Lower leg skin (tissue), 4 donors: ENCODE measurements around the gene MINDY4. TPM values are rescaled to one million over a fixed set of nuclear protein-coding genes. Genes with fewer than 3 reads are reported as not detected.

ENCODE experiments used
- DNase-seq, 2 donors: peaks; one replicate each; pipeline ENCODE4 v3.0.0-alpha.2; 2019; ENCODE audit warnings: low spot score in 2 of 2
- H3K4me3 ChIP-seq: fragments of 200-600 bp; sonication (generic); 2 replicates; pipeline ENCODE4 v1.5.1; 2017; ENCODE audit warnings: mild to moderate bottlenecking, low read depth; ENCODE audit not compliant: poor library complexity, severe bottlenecking
- POLR2A ChIP-seq, 2 donors: fragments of 450-650 bp; IDR thresholded peaks; one replicate each; pipeline ENCODE4 v1.6.1; 2016 to 2017; ENCODE audit warnings: antibody characterized with exemption in 2 of 2, mild to moderate bottlenecking in 1 of 2, moderate library complexity in 1 of 2
- WGBS, 2 donors: methylation state at CpG; one replicate each; pipeline ENCODE4 v1.1.5; 2018; 5-methylcytosine and 5-hydroxymethylcytosine counted together
- intact Hi-C: fragments of 100-400 bp; cut with DNase I; formaldehyde crosslinking; loops from one replicate; pipeline ENCODE4 v1.15.0; 2023; ENCODE audit warnings: low total_unique reads
- total RNA-seq, 4 donors: library from RNA; depleted of rRNA; stranded (reverse); fragments of >200 nt; gene quantifications; one replicate each; pipeline ENCODE4 v1.1.0, GENCODE V29; 2016
- TF ChIP-seq, protein P1 (sequence below), 3 donors: fragments of 450-650 bp; IDR thresholded peaks; one replicate each; pipeline ENCODE4 v1.5.1; 2016; ENCODE audit warnings: antibody characterized with exemption in 3 of 3, mild to moderate bottlenecking in 3 of 3, moderate library complexity in 2 of 3

The MINDY4 gene
- total RNA-seq, 4 donors from 2014 or later, result 4.0 to 4.7 (median 4.4) TPM

DNA sequence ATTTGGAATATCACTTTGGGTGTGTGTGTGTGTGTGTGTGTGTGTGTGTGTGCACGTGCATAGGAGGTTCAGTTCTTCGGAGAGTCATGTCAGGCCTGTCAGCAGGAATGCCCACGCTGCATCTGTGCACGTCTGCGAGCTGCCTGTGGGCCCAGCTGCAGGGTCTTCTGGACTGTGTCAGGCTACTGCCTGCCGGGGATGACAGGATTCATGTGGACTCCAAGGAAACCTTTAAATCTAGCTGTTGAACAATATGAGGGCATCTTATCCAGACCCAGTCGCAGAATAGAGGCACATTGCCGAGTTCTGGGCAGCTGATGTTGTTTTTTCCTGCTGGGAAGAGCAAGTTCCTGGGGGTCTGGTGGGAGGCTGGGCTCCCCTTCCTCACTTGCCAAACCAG lies 159.4 kb downstream of the MINDY4 start:
- 68 to 75% methylated on average over 8 of the region's 8 CpGs for whole genome bisulfite sequencing, 2 donors
- intact Hi-C loops, result no loop called here
- TF ChIP-seq, protein P1, sequence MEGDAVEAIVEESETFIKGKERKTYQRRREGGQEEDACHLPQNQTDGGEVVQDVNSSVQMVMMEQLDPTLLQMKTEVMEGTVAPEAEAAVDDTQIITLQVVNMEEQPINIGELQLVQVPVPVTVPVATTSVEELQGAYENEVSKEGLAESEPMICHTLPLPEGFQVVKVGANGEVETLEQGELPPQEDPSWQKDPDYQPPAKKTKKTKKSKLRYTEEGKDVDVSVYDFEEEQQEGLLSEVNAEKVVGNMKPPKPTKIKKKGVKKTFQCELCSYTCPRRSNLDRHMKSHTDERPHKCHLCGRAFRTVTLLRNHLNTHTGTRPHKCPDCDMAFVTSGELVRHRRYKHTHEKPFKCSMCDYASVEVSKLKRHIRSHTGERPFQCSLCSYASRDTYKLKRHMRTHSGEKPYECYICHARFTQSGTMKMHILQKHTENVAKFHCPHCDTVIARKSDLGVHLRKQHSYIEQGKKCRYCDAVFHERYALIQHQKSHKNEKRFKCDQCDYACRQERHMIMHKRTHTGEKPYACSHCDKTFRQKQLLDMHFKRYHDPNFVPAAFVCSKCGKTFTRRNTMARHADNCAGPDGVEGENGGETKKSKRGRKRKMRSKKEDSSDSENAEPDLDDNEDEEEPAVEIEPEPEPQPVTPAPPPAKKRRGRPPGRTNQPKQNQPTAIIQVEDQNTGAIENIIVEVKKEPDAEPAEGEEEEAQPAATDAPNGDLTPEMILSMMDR (IDR thresholded peaks at IDR 0.05), result no peak
- TF ChIP-seq POLR2A (IDR thresholded peaks at IDR 0.05), result no peak
- no peak for DNase-seq
- no peak overlapping the region for H3K4me3 ChIP-seq

DNA sequence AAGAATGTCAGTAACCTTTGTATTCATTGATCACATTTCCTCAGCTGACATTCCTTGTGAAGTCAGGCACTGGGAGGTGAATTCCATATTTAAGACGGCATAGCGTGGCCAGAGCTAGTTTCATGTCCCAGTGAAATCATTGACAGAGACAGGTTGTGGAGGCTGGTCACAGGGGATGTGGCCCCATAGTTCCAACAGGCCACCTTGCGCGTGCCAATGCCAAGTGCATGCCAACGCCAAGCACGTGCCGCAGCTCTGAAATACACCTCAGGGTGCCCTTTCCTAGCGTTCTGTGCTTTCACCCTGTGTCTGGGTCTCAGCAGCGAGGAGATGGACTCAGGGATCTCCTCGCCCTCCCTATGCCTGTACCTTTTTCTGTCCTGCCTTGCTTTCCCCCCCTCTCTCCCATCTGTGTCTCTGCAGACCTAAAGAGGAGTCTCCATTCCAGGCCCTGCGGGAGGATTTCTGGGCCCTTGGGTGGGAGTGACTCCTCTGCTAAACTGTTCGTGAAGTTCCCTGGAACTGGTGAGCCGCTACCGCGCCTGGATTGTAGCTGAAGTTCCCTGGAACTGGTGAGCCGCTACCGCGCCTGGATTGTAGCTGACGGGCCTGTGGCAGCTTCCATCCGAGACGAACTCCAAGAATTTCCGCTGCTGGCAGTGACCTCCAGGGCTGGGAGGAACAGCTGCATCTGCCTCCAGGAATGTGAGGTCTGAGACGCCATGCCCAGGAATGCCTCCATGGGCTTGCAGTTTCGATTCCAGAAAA lies 160.1 kb downstream of the MINDY4 start:
- intact Hi-C loops, result no loop called here
- WGBS, 2 donors, result 62 to 76% methylated on average over 24 of the region's 24 CpGs
- DNase-seq, result peak in 1 of 2 donors; percentile 86
- no peak overlapping the region for H3K4me3 ChIP-seq
- no peak for TF ChIP-seq POLR2A (IDR thresholded peaks at IDR 0.05)
- TF ChIP-seq, protein P1 (IDR thresholded peaks at IDR 0.05), result no peak

DNA sequence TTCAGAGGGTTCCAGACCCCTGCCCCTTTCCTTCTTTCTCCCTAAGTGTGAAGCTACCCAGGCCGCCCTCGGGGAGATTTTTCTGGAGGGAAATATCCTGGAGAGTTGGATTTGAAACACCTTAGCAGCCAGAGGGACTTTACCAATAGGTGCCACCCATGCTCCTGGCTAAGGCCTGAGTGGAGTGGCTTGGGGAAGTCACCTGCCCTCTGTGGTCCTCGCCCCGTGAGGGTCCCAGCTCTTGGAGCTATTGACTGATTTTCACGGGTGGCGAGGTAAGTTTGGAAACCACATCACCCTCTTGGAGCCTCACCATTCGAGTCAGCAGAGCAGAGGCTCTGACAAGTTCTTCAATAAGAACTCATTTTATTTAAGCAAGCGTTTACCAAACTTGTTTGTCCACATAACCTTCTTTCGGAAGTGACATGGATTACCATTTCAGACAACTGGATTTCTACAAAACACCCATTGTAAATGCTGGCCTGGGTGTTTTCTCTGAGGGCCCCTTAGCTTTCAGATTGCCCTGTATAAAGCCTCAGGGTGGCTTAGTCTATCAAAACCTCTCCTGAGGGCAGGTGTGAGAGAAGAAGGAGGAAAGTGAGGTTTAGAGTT lies 160.8 kb downstream of the MINDY4 start:
- 71 to 75% methylated on average over 9 of the region's 9 CpGs for WGBS, 2 donors
- DNase-seq, result no peak
- TF ChIP-seq, protein P1 (IDR thresholded peaks at IDR 0.05), result no peak
- TF ChIP-seq POLR2A (IDR thresholded peaks at IDR 0.05), result no peak
- intact Hi-C loops, result no loop called here
- H3K4me3 ChIP-seq, result no peak overlapping the region

DNA sequence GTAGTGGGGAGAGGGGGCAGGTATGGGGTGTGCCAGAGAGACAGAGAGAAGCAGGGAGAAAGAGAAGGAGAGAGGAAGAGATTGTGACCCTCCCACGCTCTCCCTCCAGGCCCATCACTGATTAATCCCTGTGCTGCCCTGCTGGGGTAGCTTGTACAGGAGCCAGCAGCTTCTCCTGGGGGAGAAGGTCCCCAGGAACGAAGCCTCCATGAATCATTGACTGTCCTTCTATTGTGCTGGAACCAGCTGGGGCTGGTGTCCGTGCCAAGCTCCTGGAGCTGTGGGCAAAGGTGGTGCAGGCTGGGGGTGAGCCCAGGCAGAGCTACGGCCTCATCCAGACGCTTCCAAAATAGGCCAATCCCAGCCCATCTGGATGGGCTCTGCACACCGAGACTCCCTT lies 161.3 kb downstream of the MINDY4 start:
- intact Hi-C loops, result no loop called here
- WGBS, 2 donors, result 77 to 79% methylated on average over 6 of the region's 6 CpGs
- DNase-seq, result no peak
- no peak overlapping the region for H3K4me3 ChIP-seq
- no peak for TF ChIP-seq POLR2A (IDR thresholded peaks at IDR 0.05)
- TF ChIP-seq, protein P1 (IDR thresholded peaks at IDR 0.05), result no peak

DNA sequence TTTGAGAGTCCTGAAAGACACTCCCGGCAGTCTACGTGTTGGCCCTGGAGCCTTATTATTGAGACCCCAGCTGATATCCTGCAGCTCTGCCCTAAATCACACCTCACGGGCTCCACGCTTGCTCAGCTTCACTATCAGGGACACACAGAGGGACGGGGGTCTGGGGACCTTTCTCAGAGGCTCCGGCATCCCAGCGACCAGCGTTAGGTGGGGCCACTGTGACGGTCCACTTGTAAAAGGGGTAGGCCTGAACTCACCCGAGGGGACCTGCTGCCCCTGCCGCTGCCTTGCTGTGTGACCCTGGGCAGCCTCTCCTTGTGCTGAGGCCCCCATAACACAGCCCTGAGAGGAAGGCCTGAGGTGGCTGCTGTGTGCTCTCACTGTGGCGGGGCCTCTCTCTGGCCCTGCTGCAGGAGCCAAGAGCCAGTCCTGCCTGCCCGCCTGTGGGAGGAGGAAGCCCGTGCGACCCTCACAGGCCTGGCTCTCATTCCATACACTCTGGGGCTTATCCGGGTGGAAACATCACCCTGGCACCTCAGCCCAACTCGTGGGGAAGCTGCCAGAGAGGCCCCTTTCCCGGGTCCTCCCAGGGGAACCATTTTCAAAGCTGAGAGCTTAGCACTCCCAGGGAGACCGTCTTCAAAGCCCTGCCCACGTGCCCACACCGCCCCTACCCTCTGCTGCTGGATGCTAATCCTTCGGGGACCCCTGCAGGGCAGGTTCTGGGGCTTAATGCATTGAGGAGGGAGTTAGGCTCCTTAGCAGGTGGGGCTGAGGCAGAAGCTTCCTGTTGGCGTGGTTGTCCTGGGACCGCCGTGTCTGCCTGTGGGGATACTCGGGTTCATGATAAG lies 162.1 kb downstream of the MINDY4 start:
- intact Hi-C loops, result no loop called here
- 87 to 88% methylated on average over 19 to 25 of the region's 26 CpGs for WGBS, 2 donors
- H3K4me3 ChIP-seq, result no peak overlapping the region
- DNase-seq, result no peak
- TF ChIP-seq, protein P1 (IDR thresholded peaks at IDR 0.05), result no peak
- TF ChIP-seq POLR2A (IDR thresholded peaks at IDR 0.05), result no peak
